K562 treated with DMSO at 1 percent for 12 hours (cell line): ENCODE data around the gene NOSIP. TPM values are rescaled to one million over a fixed set of nuclear protein-coding genes. Genes with fewer than 3 reads are reported as not detected.

Source experiments
- total RNA-seq: library from RNA; unstranded; fragments of 300-600 nt; gene quantifications from 2 replicates; pipeline ENCODE4 v1.2.3, GENCODE V29; 2022; ENCODE audit not compliant: insufficient read depth

NOSIP gene
- total RNA-seq: 269 and 444 TPM in 2 replicates

GRCh38 chr19:49580264-49581006 is at the start of gene NOSIP:
Gene NOSIP, minus strand, starts transcription at chr19:49580556. Its CDS starts 19,865 bp downstream, at chr19:49560691.

GRCh38 chr19:49590971-49591730 is 10.8 kb upstream of the NOSIP start, which contains the start of gene PRR12:
Gene PRR12, plus strand, starts transcription at chr19:49591182. Its CDS starts 473 bp downstream, at chr19:49591655.

GRCh38 chr19:49581007-49581508 is 702 bp upstream of the NOSIP start, which contains the start of gene PRRG2:
Gene PRRG2, plus strand, starts transcription at chr19:49581316. Its CDS starts 1,904 bp downstream, at chr19:49583220.

Other genes starting within 250 kb of the NOSIP start
- 18.0 and 32.1 TPM in 2 replicates for gene CD37, start 245.2 kb downstream of the NOSIP start, total RNA-seq
- 10.3 and 22.8 TPM in 2 replicates for gene TEAD2, start 218.1 kb downstream of the NOSIP start, total RNA-seq
- not detected in 2 replicates for gene DKKL1, start 216.7 kb downstream of the NOSIP start, total RNA-seq
- 0.62 TPM in 1 of 2 replicates, not detected in the other for gene KASH5, start 192.3 kb downstream of the NOSIP start, total RNA-seq
- gene PTH2, start 157.1 kb downstream of the NOSIP start, total RNA-seq: not detected in 2 replicates
- not detected in 2 replicates for gene GFY, start 155.2 kb downstream of the NOSIP start, total RNA-seq
- 6.3 and 19.6 TPM in 2 replicates for gene SLC17A7, start 139.0 kb downstream of the NOSIP start, total RNA-seq
- gene PIH1D1, start 128.7 kb downstream of the NOSIP start, total RNA-seq: 142 and 182 TPM in 2 replicates
- gene ALDH16A1, start 127.3 kb downstream of the NOSIP start, total RNA-seq: 25.3 and 49.3 TPM in 2 replicates
- 13.9 and 16.2 TPM in 2 replicates for gene FLT3LG, start 106.3 kb downstream of the NOSIP start, total RNA-seq
- gene RPL13A, start 92.9 kb downstream of the NOSIP start, total RNA-seq: 8,120 and 13,069 TPM in 2 replicates
- gene RPS11, start 84.1 kb downstream of the NOSIP start, total RNA-seq: 5,951 and 7,935 TPM in 2 replicates
- 7.8 and 9.4 TPM in 2 replicates for gene FCGRT, start 67.9 kb downstream of the NOSIP start, total RNA-seq
- 4.8 and 5.2 TPM in 2 replicates for gene RCN3, start 52.6 kb downstream of the NOSIP start, total RNA-seq
- gene PRRG2, start 760 bp upstream of the NOSIP start, total RNA-seq: 0.59 TPM in 1 of 2 replicates, not detected in the other
- 4.8 and 16.0 TPM in 2 replicates for gene PRR12, start 10.6 kb upstream of the NOSIP start, total RNA-seq
- gene RRAS, start 59.6 kb upstream of the NOSIP start, total RNA-seq: 16.3 and 25.9 TPM in 2 replicates
- 32.2 and 61.8 TPM in 2 replicates for gene SCAF1, start 61.7 kb upstream of the NOSIP start, total RNA-seq
- gene IRF3, start 85.3 kb upstream of the NOSIP start, total RNA-seq: 98.2 and 108 TPM in 2 replicates
- 247 and 311 TPM in 2 replicates for gene BCL2L12, start 85.4 kb upstream of the NOSIP start, total RNA-seq
- gene PRMT1, start 96.7 kb upstream of the NOSIP start, total RNA-seq: 124 and 147 TPM in 2 replicates
- 6.6 and 8.8 TPM in 2 replicates for gene ADM5, start 109.0 kb upstream of the NOSIP start, total RNA-seq
- gene CPT1C, start 110.6 kb upstream of the NOSIP start, total RNA-seq: 2.0 and 8.0 TPM in 2 replicates
- gene TSKS, start 182.8 kb upstream of the NOSIP start, total RNA-seq: 4.4 and 5.8 TPM in 2 replicates
- 105 and 144 TPM in 2 replicates for gene AP2A1, start 186.4 kb upstream of the NOSIP start, total RNA-seq
- 5.0 and 6.1 TPM in 2 replicates for gene FUZ, start 232.7 kb upstream of the NOSIP start, total RNA-seq
- gene MED25, start 237.7 kb upstream of the NOSIP start, total RNA-seq: 59.3 and 76.8 TPM in 2 replicates